Gastroesophageal sphincter (tissue), 4 donors: ENCODE data around the gene EXOC3L4. TPM values are rescaled to one million over a fixed set of nuclear protein-coding genes. Genes with fewer than 3 reads are reported as not detected.
"Not testable (repeated sequence)": the region's sequence is repeated elsewhere in the genome, so short reads cannot be mapped to it uniquely, and the experiment has no call there.

Experiments used
- ATAC-seq: fragments of 150-250 bp; one replicate; pipeline ENCODE4 v1.9.1; 2016; ENCODE audit warnings: mild to moderate bottlenecking, moderate library complexity
- H3K27ac ChIP-seq, 4 donors: fragments of 200-600 bp; sonication (generic) in 3 of 4; 1 replicate in 3 of 4; 2 replicates in 1 of 4; pipeline ENCODE4 v1.5.1; 2016 to 2019
- H3K27me3 ChIP-seq: fragments of 200-600 bp; sonication (generic); one replicate; pipeline ENCODE4 v1.5.1; 2019
- H3K36me3 ChIP-seq, 2 donors: fragments of 200-600 bp; sonication (generic); one replicate each; pipeline ENCODE4 v1.5.1; 2019; ENCODE audit warnings: control low read depth in 1 of 2
- H3K4me1 ChIP-seq, 3 donors: fragments of 200-600 bp; sonication (generic); 1 replicate in 2 of 3; 2 replicates in 1 of 3; pipeline ENCODE4 v1.5.1; 2016 to 2019; ENCODE audit warnings: control low read depth in 2 of 3
- H3K4me3 ChIP-seq, 2 donors: fragments of 200-600 bp; sonication (generic); one replicate each; pipeline ENCODE4 v1.5.1; 2019; ENCODE audit warnings: mild to moderate bottlenecking in 1 of 2, moderate library complexity in 1 of 2
- H3K9me3 ChIP-seq, 3 donors: fragments of 200-600 bp; sonication (generic); one replicate each; pipeline ENCODE4 v1.5.1; 2017 to 2019; ENCODE audit warnings: control low read depth in 2 of 3
- CTCF ChIP-seq, 4 experiments: fragments of 200-600 bp in 2 of 4; fragments of 450-650 bp in 2 of 4; sonication (generic) in 1 of 4; IDR thresholded peaks; one replicate each; pipeline ENCODE4 v1.5.1; 2017 to 2019; ENCODE audit warnings: antibody characterized with exemption in 4 of 4, mild to moderate bottlenecking in 2 of 4, moderate library complexity in 2 of 4
- EP300 ChIP-seq: sonication (generic); formaldehyde crosslinking; IDR thresholded peaks from one replicate; pipeline ENCODE4 v1.6.1; 2017; ENCODE audit warnings: antibody characterized with exemption, mild to moderate bottlenecking
- POLR2A ChIP-seq, 2 donors: fragments of 450-650 bp; IDR thresholded peaks; one replicate each; pipeline ENCODE4 v1.6.1; 2017; ENCODE audit warnings: antibody characterized with exemption in 2 of 2, mild to moderate bottlenecking in 2 of 2, moderate library complexity in 1 of 2
- POLR2AphosphoS5 ChIP-seq: sonication (generic); formaldehyde crosslinking; IDR thresholded peaks from one replicate; pipeline ENCODE4 v1.6.1; 2017; ENCODE audit warnings: antibody characterized with exemption
- WGBS, 2 donors: methylation state at CpG; one replicate each; pipeline ENCODE4 v1.1.5; 2018; ENCODE audit warnings: low coverage in 1 of 2; 5-methylcytosine and 5-hydroxymethylcytosine counted together
- total RNA-seq, 4 donors: library from RNA; depleted of rRNA; stranded (reverse); fragments of >200 nt; gene quantifications; one replicate each; pipeline ENCODE4 v1.1.0, GENCODE V29; 2016

EXOC3L4 gene
- total RNA-seq, 4 donors from 2014 or later = 0.40 to 3.6 (median 0.45) TPM; not detected in 1

DNA sequence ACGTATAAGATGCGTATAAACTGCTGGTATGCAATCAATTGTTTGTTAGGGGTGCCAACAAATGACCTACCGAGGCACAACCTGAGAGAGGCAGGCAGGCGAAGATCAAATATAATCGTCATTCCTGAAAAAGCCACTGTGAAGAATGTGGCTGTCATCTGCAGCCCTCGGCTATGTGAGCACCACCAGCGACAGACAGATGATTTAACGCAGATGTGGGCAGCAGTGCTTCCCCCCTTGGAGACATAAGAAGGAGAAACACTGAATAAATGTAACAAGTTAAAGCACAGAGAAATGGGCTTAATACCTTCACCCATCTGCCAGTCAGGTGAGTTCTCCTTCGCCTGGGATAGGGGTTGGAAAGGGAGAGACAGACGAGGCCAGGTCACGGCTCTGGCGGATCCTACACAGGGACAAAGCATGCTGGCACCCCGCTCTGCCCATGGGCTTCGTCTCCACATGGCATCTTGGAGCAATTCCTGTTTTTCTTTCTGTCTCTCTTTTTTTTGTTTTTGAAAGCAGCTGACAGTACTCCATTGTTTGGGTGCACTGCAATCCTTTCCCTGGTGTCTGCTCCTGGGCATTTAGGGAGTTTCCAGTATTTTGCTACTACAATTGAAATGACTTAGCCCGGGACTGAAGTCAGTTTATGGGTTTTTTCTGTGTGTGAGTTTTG is 56.9 kb downstream of the EXOC3L4 start:
- 58 to 69% methylated on average over 13 of the region's 15 CpGs for WGBS, 2 donors

DNA sequence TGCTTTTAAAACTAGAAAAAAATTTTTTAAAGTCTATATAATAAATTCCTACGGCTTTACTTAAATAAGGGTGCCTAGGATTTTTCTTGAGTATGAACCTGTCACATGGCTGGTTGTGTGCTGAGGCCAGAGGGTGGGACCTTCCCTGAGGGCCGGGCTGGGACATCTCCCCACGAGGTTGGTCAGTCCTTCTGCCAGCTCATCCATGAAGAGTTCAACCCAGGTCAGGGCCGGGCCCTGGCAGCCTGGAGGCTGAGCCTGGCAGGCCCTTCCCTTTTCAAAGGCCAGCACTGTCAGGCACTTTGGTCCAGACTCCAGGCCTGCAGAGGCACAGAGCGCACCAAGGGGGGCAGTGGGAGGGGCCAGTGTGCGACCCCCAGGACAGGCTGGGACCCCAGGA is 60.5 kb downstream of the EXOC3L4 start:
- ATAC-seq = peak; percentile 96
- WGBS, 2 donors = 21 to 56% methylated on average over 1 to 3 of the region's 6 CpGs
- H3K27ac ChIP-seq = peak overlapping the region in 1 of 4 donors; percentile 15

More for the DNA sequence above, 56.9 kb downstream of the EXOC3L4 start:
- H3K4me3 ChIP-seq = no peak overlapping the region
- ATAC-seq = no peak
- H3K4me1 ChIP-seq = peaks cover 0 to 20% (median 9%) of the 10 kb centered on the region in 3 donors
- no peak overlapping the region for H3K27ac ChIP-seq
- H3K36me3 ChIP-seq = no peaks in the 10 kb centered on the region
- TF ChIP-seq POLR2AphosphoS5 (no peak), EP300 (no peak), CTCF (IDR thresholded peaks at IDR 0.05) (no peak), POLR2A (IDR thresholded peaks at IDR 0.05) (no peak)
- no peaks in the 10 kb centered on the region for H3K9me3 ChIP-seq
- peaks cover 17% of the 10 kb centered on the region for H3K27me3 ChIP-seq

GRCh38 chr14:103155416-103155815 is 60.9 kb downstream of the EXOC3L4 start:
- not testable (repeated sequence) for H3K27me3 ChIP-seq, H3K9me3 ChIP-seq, H3K4me3 ChIP-seq, H3K36me3 ChIP-seq, ATAC-seq
- WGBS, 2 donors = no CpG with 5 or more reads among the region's 12 CpGs
- peak overlapping the region in 1 of 4 donors; percentile 15 for H3K27ac ChIP-seq
- H3K4me1 ChIP-seq = peaks cover 0 to 20% (median 9%) of the 10 kb centered on the region in 3 donors

More for the DNA sequence above, 60.5 kb downstream of the EXOC3L4 start:
- Histone ChIP-seq H3K36me3 (no peaks in the 10 kb centered on the region), H3K27me3 (peaks cover 5% of the 10 kb centered on the region), H3K9me3 (no peaks in the 10 kb centered on the region), H3K4me1 (peaks cover 0 to 20% (median 9%) of the 10 kb centered on the region in 3 donors), H3K4me3 (no peak overlapping the region)
- TF ChIP-seq POLR2AphosphoS5 (peak; percentile 22), EP300 (no peak), POLR2A (IDR thresholded peaks at IDR 0.05) (no peak), CTCF (IDR thresholded peaks at IDR 0.05) (no peak)

DNA sequence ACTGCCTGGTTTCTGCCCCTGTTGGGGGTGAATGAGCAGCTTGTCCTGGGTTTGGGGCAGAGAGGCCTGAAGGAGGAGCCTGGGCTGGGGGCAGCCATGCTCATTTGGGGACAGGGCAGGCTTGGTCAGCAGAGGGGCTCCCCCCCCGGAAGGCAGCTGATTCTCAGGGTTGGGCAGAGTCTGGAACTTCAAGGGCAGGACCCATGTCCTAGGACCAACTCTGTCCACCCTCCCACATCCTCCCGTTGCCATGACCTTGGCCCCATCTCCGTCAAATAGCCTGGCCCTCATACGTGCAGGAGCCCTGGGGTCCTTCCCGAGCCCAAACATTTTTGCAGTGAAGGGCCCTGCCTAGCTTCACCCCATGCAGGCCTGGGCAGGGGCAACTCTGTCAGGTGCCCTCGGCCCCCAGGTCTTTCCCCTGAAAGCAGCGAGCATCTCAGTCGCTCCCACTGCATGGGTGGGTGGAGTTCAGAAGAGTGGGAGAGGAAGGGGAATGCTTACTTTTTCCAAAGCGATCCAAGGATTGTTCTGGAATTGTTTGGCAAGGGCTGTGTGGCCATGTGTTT is 61.4 kb downstream of the EXOC3L4 start:
- no peak for ATAC-seq
- Histone ChIP-seq H3K27me3 (no peaks in the 10 kb centered on the region), H3K4me3 (no peak overlapping the region), H3K4me1 (peaks cover 0 to 20% (median 9%) of the 10 kb centered on the region in 3 donors), H3K9me3 (no peaks in the 10 kb centered on the region), H3K27ac (peak overlapping the region in 1 of 4 donors; percentile 15), H3K36me3 (no peaks in the 10 kb centered on the region)
- TF ChIP-seq EP300 = no peak
- TF ChIP-seq CTCF (IDR thresholded peaks at IDR 0.05) = no peak
- TF ChIP-seq POLR2A (IDR thresholded peaks at IDR 0.05) = no peak
- no peak for TF ChIP-seq POLR2AphosphoS5
- no CpG with 5 or more reads among the region's 9 CpGs for WGBS, 2 donors

DNA sequence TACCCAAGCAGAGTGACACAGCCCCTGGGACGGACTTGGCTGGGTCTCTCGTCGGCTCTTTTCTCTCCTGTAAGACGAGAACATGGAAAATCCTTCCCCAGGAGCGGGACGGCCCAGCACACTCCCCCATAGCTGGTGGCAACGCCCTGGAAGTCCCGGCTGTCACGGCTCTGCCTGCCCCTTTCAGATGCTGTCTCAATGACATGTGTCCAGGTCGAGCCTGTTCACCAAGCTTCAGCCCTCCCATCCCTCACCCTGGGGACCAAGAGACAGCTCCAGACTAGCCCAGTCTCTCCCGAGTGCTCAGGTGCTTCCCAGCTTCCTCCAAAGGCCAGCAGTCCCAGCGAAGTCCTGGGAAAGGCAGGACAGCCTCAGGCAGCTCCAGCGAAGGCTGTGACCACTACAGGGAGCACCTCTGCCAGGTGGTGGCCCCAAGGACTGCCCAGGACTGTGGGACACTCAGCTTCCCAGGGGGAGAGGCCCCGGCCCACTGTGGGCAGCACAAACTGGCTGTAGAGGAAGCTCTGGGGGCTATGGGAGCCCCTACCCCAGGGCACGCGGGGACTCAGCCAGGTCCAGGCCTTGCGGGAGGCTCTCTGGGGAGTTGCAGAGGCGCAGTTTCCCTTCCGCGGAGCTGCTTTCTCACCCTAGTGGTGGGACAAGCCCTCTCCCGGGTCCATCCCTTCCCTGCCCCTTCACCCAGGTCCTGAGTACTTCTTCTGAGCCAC is 62.3 kb downstream of the EXOC3L4 start:
- peaks cover 0 to 20% (median 9%) of the 10 kb centered on the region in 3 donors for H3K4me1 ChIP-seq
- TF ChIP-seq CTCF (IDR thresholded peaks at IDR 0.05) (no peak), POLR2A (IDR thresholded peaks at IDR 0.05) (no peak), POLR2AphosphoS5 (no peak), EP300 (no peak)
- H3K27ac ChIP-seq = no peak overlapping the region
- no peak overlapping the region for H3K4me3 ChIP-seq
- no CpG with 5 or more reads among the region's 21 CpGs for WGBS, 2 donors
- no peaks in the 10 kb centered on the region for H3K27me3 ChIP-seq
- no peak for ATAC-seq
- H3K36me3 ChIP-seq = no peaks in the 10 kb centered on the region
- no peaks in the 10 kb centered on the region for H3K9me3 ChIP-seq
